Liver (tissue), 9 donors: ENCODE measurements around the gene MXRA8. TPM values are rescaled to one million over a fixed set of nuclear protein-coding genes. Genes with fewer than 3 reads are reported as not detected.

Experiments
- DNase-seq: peaks from one replicate; pipeline ENCODE4 v3.0.0-alpha.2; 2017; ENCODE audit warnings: low spot score
- H3K27ac ChIP-seq, 2 donors: one replicate each; pipeline ENCODE4 v1.7.0; 2013; ENCODE audit warnings: inconsistent platforms in 2 of 2, low read length in 2 of 2, control low read depth in 1 of 2, low read depth in 1 of 2, mild to moderate bottlenecking in 1 of 2
- H3K27me3 ChIP-seq, 4 donors: one replicate each; pipeline versions ENCODE4 v1.6.1 to v1.7.0; 2013; ENCODE audit warnings: low read length in 3 of 4, inconsistent platforms in 1 of 4, mild to moderate bottlenecking in 1 of 4, moderate library complexity in 1 of 4; ENCODE audit not compliant: control insufficient read depth in 4 of 4, insufficient read depth in 4 of 4
- H3K36me3 ChIP-seq, 4 donors: one replicate each; pipeline versions ENCODE4 v1.6.1 to v1.7.0; 2013; ENCODE audit warnings: low read length in 3 of 4, mild to moderate bottlenecking in 3 of 4, low read depth in 1 of 4, moderate library complexity in 1 of 4; ENCODE audit not compliant: control insufficient read depth in 4 of 4, insufficient read depth in 3 of 4
- H3K4me1 ChIP-seq, 4 donors: one replicate each; pipeline versions ENCODE4 v1.6.1 to v1.7.0; 2013; ENCODE audit warnings: low read length in 3 of 4, mild to moderate bottlenecking in 3 of 4, moderate library complexity in 1 of 4; ENCODE audit not compliant: control insufficient read depth in 4 of 4, insufficient read depth in 4 of 4
- H3K4me3 ChIP-seq, 3 donors: one replicate each; pipeline versions ENCODE4 v1.6.1 to v1.7.0; 2013; ENCODE audit warnings: low read length in 3 of 3, control low read depth in 1 of 3, low read depth in 1 of 3, mild to moderate bottlenecking in 1 of 3
- H3K9ac ChIP-seq, 2 donors: one replicate each; pipeline ENCODE4 v1.7.0; 2013; ENCODE audit warnings: low read length in 2 of 2, mild to moderate bottlenecking in 2 of 2, moderate library complexity in 2 of 2, control low read depth in 1 of 2, low read depth in 1 of 2
- H3K9me3 ChIP-seq, 4 donors: one replicate each; pipeline versions ENCODE4 v1.6.1 to v1.7.0; 2013; ENCODE audit warnings: low read length in 3 of 4; ENCODE audit not compliant: control insufficient read depth in 4 of 4
- FOXA2 ChIP-seq: IDR thresholded peaks from 2 replicates; pipeline ENCODE4 v1.6.1; 2016; ENCODE audit warnings: antibody characterized with exemption
- HNF4A ChIP-seq, 2 donors: conservative IDR thresholded peaks; 2 replicates each; pipeline ENCODE4 v1.6.1; 2016; ENCODE audit warnings: antibody characterized with exemption in 2 of 2, mild to moderate bottlenecking in 2 of 2
- JUND ChIP-seq, 2 donors: IDR thresholded peaks; 2 replicates each; pipeline ENCODE4 v1.6.1; 2016; ENCODE audit warnings: antibody characterized with exemption in 2 of 2
- TAF1 ChIP-seq: conservative IDR thresholded peaks from 2 replicates; pipeline ENCODE4 v1.6.1; 2016; ENCODE audit warnings: antibody characterized with exemption, mild to moderate bottlenecking
- WGBS: extraction: QIAGEN DNeasy Blood & Tissue Kit; methylation state at CpG from one replicate; pipeline ENCODE4 v1.1.7; 2013; 5-methylcytosine and 5-hydroxymethylcytosine counted together
- polyA plus RNA-seq, 2 donors: library from polyadenylated mRNA; stranded (reverse) in 1 of 2; unstranded in 1 of 2; fragments of 200-250 nt in 1 of 2; fragments of >200 nt in 1 of 2; fragmentation: Nextera tagmentation in 1 of 2; extraction: Ambion mirVana in 1 of 2; gene quantifications; one replicate each; pipeline versions ENCODE4 v1.2.1 to v1.2.3, GENCODE V29; 2013 to 2015
- total RNA-seq, 2 donors: library from RNA; depleted of rRNA; stranded (reverse); fragments of >200 nt; gene quantifications; one replicate each; pipeline ENCODE4 v1.2.3, GENCODE V29; 2014
- TF ChIP-seq, protein P1 (sequence below): IDR thresholded peaks from 2 replicates; pipeline ENCODE4 v1.6.1; 2016; ENCODE audit warnings: antibody characterized with exemption, mild to moderate bottlenecking
- TF ChIP-seq, protein P2 (sequence below): IDR thresholded peaks from 2 replicates; pipeline ENCODE4 v1.6.1; 2016; ENCODE audit warnings: antibody characterized with exemption
- TF ChIP-seq, protein P3 (sequence below): fragments of 150-350 bp; IDR thresholded peaks from 2 replicates; pipeline ENCODE4 v1.5.1; 2017; ENCODE audit warnings: improper control_type of control experiment, low read depth, low read length; ENCODE audit not compliant: missing input control
- TF ChIP-seq, protein P4 (sequence below): IDR thresholded peaks from 2 replicates; pipeline ENCODE4 v1.6.1; 2016; ENCODE audit warnings: antibody characterized with exemption
- TF ChIP-seq, protein P5 (sequence below): IDR thresholded peaks from 2 replicates; pipeline ENCODE4 v1.6.1; 2016; ENCODE audit warnings: antibody characterized with exemption
- donor health status: healthy.
- donor health status: healthy.
- donor health status: healthy.
- donor health status: healthy.
- donor health status: healthy.

MXRA8 gene
- total and polyA plus RNA-seq, 4 donors: 1.8 to 5.9 (median 4.2) TPM

DNA sequence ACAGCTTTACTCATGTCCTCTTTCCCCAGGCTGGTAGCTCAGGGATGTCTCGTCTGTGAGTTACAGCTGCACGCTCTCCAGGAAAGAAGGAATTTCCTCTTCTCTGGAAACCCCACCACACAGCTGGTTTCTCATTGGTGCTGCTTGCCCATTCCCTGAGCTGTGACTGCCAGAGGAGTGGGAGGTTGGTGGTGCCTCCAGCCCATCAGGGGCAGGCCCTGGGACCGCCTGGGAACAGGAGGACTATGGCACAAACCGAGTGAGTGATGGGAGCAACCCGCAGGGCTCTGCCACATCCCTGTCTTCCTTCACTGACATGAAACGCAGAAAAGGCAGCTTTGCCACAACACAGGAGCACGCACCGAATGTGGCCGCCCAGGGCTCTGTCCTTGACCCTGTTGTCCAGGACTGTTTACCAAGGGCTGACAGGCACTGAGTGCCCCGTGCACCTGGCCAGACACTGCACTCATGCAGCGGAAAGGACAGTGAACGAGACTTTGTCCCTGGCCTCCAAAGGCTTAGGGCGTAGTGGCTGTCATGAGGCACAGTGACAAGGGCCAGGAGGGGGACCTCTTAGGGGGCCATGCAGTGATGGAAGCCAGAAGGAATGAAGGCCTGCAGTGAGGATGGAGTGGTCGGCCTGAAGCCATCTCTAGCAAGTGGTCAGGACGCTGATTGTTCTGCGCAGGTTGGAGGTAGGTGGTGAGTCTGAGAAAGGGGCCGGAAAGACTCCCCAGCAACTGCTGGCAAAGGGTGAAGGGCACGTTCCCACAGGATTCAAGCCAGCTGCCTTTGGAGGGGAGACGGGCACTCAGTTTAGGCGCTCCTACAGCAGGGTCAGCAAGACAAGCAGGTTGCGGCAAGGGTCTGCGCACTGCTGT lies 42.5 kb upstream of the MXRA8 start (continued):
- TF ChIP-seq, protein P1, sequence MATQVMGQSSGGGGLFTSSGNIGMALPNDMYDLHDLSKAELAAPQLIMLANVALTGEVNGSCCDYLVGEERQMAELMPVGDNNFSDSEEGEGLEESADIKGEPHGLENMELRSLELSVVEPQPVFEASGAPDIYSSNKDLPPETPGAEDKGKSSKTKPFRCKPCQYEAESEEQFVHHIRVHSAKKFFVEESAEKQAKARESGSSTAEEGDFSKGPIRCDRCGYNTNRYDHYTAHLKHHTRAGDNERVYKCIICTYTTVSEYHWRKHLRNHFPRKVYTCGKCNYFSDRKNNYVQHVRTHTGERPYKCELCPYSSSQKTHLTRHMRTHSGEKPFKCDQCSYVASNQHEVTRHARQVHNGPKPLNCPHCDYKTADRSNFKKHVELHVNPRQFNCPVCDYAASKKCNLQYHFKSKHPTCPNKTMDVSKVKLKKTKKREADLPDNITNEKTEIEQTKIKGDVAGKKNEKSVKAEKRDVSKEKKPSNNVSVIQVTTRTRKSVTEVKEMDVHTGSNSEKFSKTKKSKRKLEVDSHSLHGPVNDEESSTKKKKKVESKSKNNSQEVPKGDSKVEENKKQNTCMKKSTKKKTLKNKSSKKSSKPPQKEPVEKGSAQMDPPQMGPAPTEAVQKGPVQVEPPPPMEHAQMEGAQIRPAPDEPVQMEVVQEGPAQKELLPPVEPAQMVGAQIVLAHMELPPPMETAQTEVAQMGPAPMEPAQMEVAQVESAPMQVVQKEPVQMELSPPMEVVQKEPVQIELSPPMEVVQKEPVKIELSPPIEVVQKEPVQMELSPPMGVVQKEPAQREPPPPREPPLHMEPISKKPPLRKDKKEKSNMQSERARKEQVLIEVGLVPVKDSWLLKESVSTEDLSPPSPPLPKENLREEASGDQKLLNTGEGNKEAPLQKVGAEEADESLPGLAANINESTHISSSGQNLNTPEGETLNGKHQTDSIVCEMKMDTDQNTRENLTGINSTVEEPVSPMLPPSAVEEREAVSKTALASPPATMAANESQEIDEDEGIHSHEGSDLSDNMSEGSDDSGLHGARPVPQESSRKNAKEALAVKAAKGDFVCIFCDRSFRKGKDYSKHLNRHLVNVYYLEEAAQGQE: peak; percentile 61
- TF ChIP-seq, protein P2, sequence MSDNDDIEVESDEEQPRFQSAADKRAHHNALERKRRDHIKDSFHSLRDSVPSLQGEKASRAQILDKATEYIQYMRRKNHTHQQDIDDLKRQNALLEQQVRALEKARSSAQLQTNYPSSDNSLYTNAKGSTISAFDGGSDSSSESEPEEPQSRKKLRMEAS: peak; percentile 96
- TF ChIP-seq, protein P3, sequence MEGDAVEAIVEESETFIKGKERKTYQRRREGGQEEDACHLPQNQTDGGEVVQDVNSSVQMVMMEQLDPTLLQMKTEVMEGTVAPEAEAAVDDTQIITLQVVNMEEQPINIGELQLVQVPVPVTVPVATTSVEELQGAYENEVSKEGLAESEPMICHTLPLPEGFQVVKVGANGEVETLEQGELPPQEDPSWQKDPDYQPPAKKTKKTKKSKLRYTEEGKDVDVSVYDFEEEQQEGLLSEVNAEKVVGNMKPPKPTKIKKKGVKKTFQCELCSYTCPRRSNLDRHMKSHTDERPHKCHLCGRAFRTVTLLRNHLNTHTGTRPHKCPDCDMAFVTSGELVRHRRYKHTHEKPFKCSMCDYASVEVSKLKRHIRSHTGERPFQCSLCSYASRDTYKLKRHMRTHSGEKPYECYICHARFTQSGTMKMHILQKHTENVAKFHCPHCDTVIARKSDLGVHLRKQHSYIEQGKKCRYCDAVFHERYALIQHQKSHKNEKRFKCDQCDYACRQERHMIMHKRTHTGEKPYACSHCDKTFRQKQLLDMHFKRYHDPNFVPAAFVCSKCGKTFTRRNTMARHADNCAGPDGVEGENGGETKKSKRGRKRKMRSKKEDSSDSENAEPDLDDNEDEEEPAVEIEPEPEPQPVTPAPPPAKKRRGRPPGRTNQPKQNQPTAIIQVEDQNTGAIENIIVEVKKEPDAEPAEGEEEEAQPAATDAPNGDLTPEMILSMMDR: no peak
- peak; percentile 92 for TF ChIP-seq FOXA2
- peak in 1 of 2 donors; percentile 61 for TF ChIP-seq JUND (IDR thresholded peaks at IDR 0.05)

GRCh38 chr1:1399872-1400575 lies 41.7 kb upstream of the MXRA8 start:
- H3K9me3 ChIP-seq: no peaks in the 10 kb centered on the region
- TF ChIP-seq TAF1 (no peak), HNF4A (conservative IDR thresholded peaks at IDR 0.05) (no peak)
- TF ChIP-seq, protein P4, sequence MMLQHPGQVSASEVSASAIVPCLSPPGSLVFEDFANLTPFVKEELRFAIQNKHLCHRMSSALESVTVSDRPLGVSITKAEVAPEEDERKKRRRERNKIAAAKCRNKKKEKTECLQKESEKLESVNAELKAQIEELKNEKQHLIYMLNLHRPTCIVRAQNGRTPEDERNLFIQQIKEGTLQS: no peak
- TF ChIP-seq, protein P2: no peak
- TF ChIP-seq, protein P1: no peak
- TF ChIP-seq, protein P5, sequence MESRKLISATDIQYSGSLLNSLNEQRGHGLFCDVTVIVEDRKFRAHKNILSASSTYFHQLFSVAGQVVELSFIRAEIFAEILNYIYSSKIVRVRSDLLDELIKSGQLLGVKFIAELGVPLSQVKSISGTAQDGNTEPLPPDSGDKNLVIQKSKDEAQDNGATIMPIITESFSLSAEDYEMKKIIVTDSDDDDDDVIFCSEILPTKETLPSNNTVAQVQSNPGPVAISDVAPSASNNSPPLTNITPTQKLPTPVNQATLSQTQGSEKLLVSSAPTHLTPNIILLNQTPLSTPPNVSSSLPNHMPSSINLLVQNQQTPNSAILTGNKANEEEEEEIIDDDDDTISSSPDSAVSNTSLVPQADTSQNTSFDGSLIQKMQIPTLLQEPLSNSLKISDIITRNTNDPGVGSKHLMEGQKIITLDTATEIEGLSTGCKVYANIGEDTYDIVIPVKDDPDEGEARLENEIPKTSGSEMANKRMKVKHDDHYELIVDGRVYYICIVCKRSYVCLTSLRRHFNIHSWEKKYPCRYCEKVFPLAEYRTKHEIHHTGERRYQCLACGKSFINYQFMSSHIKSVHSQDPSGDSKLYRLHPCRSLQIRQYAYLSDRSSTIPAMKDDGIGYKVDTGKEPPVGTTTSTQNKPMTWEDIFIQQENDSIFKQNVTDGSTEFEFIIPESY: no peak
- peak; percentile 50 for DNase-seq
- no peaks in the 10 kb centered on the region for H3K27me3 ChIP-seq
- peak overlapping the region; percentile 92 to 99 (median 93) for H3K4me3 ChIP-seq
- H3K9ac ChIP-seq: peak overlapping the region; percentile 75 to 82
- peak overlapping the region; percentile 73 to 75 for H3K27ac ChIP-seq
- H3K36me3 ChIP-seq: peaks cover 12 to 31% (median 21%) of the 10 kb centered on the region in 4 donors
- WGBS: 3% methylated on average over 34 of the region's 34 CpGs
- H3K4me1 ChIP-seq: peaks cover 4 to 56% (median 46%) of the 10 kb centered on the region in 4 donors
